OCI-LY7 (cell line): Measurements from ENCODE around the gene SPSB1. TPM values are rescaled to one million over a fixed set of nuclear protein-coding genes. Genes with fewer than 3 reads are reported as not detected.

Experiments
- BruUV-seq: library from RNA; stranded (reverse); fragments of 400-500 nt; replicated peaks from 2 replicates; lab custom pipeline; 2021; lab: Mats Ljungman, UMichigan
- CTCF ChIA-PET: fragments of 300-600 bp; sonication (Branson Sonifier 250); formaldehyde crosslinking; loops from one replicate; lab custom pipeline; 2022; ENCODE audit warnings: antibody characterized with exemption; ENCODE audit not compliant: unreplicated experiment; lab: Charles Lee
- POLR2A ChIA-PET: fragments of 300-600 bp; sonication (Branson Sonifier 250); formaldehyde crosslinking; loops from one replicate; lab custom pipeline; 2022; ENCODE audit warnings: antibody characterized with exemption; lab: Charles Lee
- DNase-seq: peaks from one replicate; pipeline ENCODE4 v3.0.0-alpha.2; 2015; ENCODE audit warnings: low spot score
- H2AFZ ChIP-seq: fragments of 200-600 bp; sonication (generic), shearing (Covaris generic); 2 replicates; pipeline ENCODE4 v1.6.1; 2014; ENCODE audit warnings: mild to moderate bottlenecking, antibody characterized with exemption, low read length, moderate library complexity
- H3K27ac ChIP-seq: fragments of 200-600 bp; sonication (generic); 2 replicates; pipeline ENCODE4 v1.5.1; 2014; ENCODE audit warnings: mixed run types, low read depth, mild to moderate bottlenecking, moderate library complexity, low read length, inconsistent platforms; ENCODE audit not compliant: poor library complexity, severe bottlenecking
- H3K36me3 ChIP-seq: fragments of 200-600 bp; sonication (generic); 2 replicates; pipeline ENCODE4 v1.6.1; 2014; ENCODE audit warnings: mild to moderate bottlenecking, antibody characterized with exemption, low read length, moderate library complexity, mixed read lengths; ENCODE audit not compliant: insufficient read depth
- H3K4me1 ChIP-seq: fragments of 200-600 bp; sonication (generic); 2 replicates; pipeline ENCODE4 v1.5.1; 2014; ENCODE audit warnings: mild to moderate bottlenecking, low read length; ENCODE audit not compliant: insufficient read depth, poor library complexity, severe bottlenecking
- H3K4me2 ChIP-seq: fragments of 200-600 bp; sonication (generic); 2 replicates; pipeline ENCODE4 v1.6.1; 2014; ENCODE audit warnings: mild to moderate bottlenecking, low read length
- H3K4me3 ChIP-seq: fragments of 200-600 bp; sonication (generic); 2 replicates; pipeline ENCODE4 v1.5.1; 2014; ENCODE audit warnings: mild to moderate bottlenecking, low read depth, low read length; ENCODE audit not compliant: poor library complexity, severe bottlenecking
- H3K79me2 ChIP-seq: fragments of 200-600 bp; sonication (generic); 2 replicates; pipeline ENCODE4 v1.6.1; 2016; ENCODE audit warnings: low read depth, mild to moderate bottlenecking, low read length, moderate library complexity, mixed read lengths; ENCODE audit not compliant: insufficient read depth
- H3K9me2 ChIP-seq: fragments of 200-600 bp; sonication (generic); 2 replicates; pipeline ENCODE4 v1.6.1; 2016; ENCODE audit warnings: mild to moderate bottlenecking, low read length, mixed read lengths; ENCODE audit not compliant: insufficient read depth
- H3K9me3 ChIP-seq: fragments of 200-600 bp; sonication (generic); 2 replicates; pipeline ENCODE4 v1.6.1; 2014; ENCODE audit warnings: mild to moderate bottlenecking, mixed run types, low read length, mixed read lengths
- H4K20me1 ChIP-seq: fragments of 200-600 bp; sonication (generic); 2 replicates; pipeline ENCODE4 v1.6.1; 2014; ENCODE audit warnings: mild to moderate bottlenecking, antibody characterized with exemption, low read length, moderate library complexity, mixed read lengths; ENCODE audit not compliant: insufficient read depth
- CTCF ChIP-seq: fragments of 200-600 bp; sonication (generic); conservative IDR thresholded peaks from 2 replicates; pipeline ENCODE4 v1.5.1; 2014; ENCODE audit warnings: mild to moderate bottlenecking, antibody characterized with exemption, low read length, moderate library complexity, mixed read lengths
- EZH2phosphoT487 ChIP-seq: fragments of 200-600 bp; sonication (generic); IDR thresholded peaks from 2 replicates; pipeline ENCODE4 v1.6.1; 2018; ENCODE audit warnings: low read depth, borderline replicate concordance, mild to moderate bottlenecking, mixed run types, antibody characterized with exemption, low read length, moderate library complexity, mixed read lengths
- intact Hi-C: fragments of 100-400 bp; cut with micrococcal nuclease; formaldehyde crosslinking; loops from one replicate; pipeline ENCODE4 v1.10.0; 2022; ENCODE audit not compliant: unreplicated experiment
- total RNA-seq, 2 experiments: library from RNA; depleted of rRNA in 1 of 2; stranded (reverse); fragments of >200 nt in 1 of 2; shearing (Covaris generic) in 1 of 2; gene quantifications; 2 replicates each; pipeline ENCODE4 v1.2.3, GENCODE V29; 2014 to 2022

The SPSB1 gene
- total RNA-seq, 2 experiments from 2014 or later, result 1.2 to 14.0 TPM

- Histone ChIP-seq H3K9me2 (no peaks in the 10 kb centered on the region), H3K36me3 (no peaks in the 10 kb centered on the region), H3K9me3 (no peaks in the 10 kb centered on the region), H3K4me2 (no peak overlapping the region), H4K20me1 (no peaks in the 10 kb centered on the region; the same call in 1 of the 2 replicates), H3K27ac (no peak overlapping the region), H3K4me1 (peaks cover 13% of the 10 kb centered on the region), H3K4me3 (no peak overlapping the region), H2AFZ (no peak overlapping the region), H3K79me2 (no peaks in the 10 kb centered on the region)
- DNase-seq, result no peak
- no TSS peak for BruUV-seq
- CTCF ChIA-PET, result no interaction called here
- POLR2A ChIA-PET, result no interaction called here
- no peak for TF ChIP-seq CTCF
- no peak for TF ChIP-seq EZH2phosphoT487
- intact Hi-C loops, result no loop called here
These were observed 47.6 kb downstream of the SPSB1 start for GRCh38 chr1:9340172-9340854.

- H3K36me3 ChIP-seq, result no peaks in the 10 kb centered on the region
- no peaks in the 10 kb centered on the region for H3K79me2 ChIP-seq
- H2AFZ ChIP-seq, result no peak overlapping the region
- POLR2A ChIA-PET, result interaction anchor here (0.5 kb wide), 1 partner anchor 212 kb away, joined by 3 read pairs; the partner anchor contains the start of gene GPR157
- H3K4me2 ChIP-seq, result no peak overlapping the region
- no peak overlapping the region for H3K27ac ChIP-seq
- TF ChIP-seq CTCF (no peak), EZH2phosphoT487 (no peak)
- H4K20me1 ChIP-seq, result no peaks in the 10 kb centered on the region; the same call in 1 of the 2 replicates
- peaks cover 19% of the 10 kb centered on the region for H3K4me1 ChIP-seq
- DNase-seq, result no peak
- intact Hi-C loops, result no loop called here
- CTCF ChIA-PET, result no interaction called here
- H3K9me3 ChIP-seq, result no peaks in the 10 kb centered on the region
- no TSS peak for BruUV-seq
- no peaks in the 10 kb centered on the region for H3K9me2 ChIP-seq
- no peak overlapping the region for H3K4me3 ChIP-seq
These were observed 48.2 kb downstream of the SPSB1 start for GRCh38 chr1:9340864-9341263.

- Histone ChIP-seq H4K20me1 (no peaks in the 10 kb centered on the region; the same call in 1 of the 2 replicates), H2AFZ (no peak overlapping the region), H3K27ac (no peak overlapping the region), H3K9me2 (no peaks in the 10 kb centered on the region), H3K9me3 (no peaks in the 10 kb centered on the region), H3K4me2 (no peak overlapping the region), H3K79me2 (no peaks in the 10 kb centered on the region), H3K36me3 (no peaks in the 10 kb centered on the region), H3K4me1 (peaks cover 24% of the 10 kb centered on the region), H3K4me3 (no peak overlapping the region)
- TF ChIP-seq EZH2phosphoT487, result no peak
- no peak for TF ChIP-seq CTCF
- intact Hi-C loops, result no loop called here
- no peak for DNase-seq
- BruUV-seq, result no TSS peak
- ChIA-PET CTCF (no interaction called here), POLR2A (interaction anchor here (0.5 to 0.6 kb wide), 2 partner anchors 72 to 212 kb away, joined by 3 to 4 read pairs; partner anchors contain the start of gene GPR157)
These were observed 48.7 kb downstream of the SPSB1 start for GRCh38 chr1:9341301-9341845.
